ENCODE measurements around the gene SIGLEC5.

SIGLEC5 gene

GRCh38 chr19:51587264-51588191 is 42.7 kb downstream of the SIGLEC5 start:
- no peak for DNase-seq (ENCODE audit: low spot score)

- DNase-seq (ENCODE audit: low spot score): no peak
These were observed 43.4 kb downstream of the SIGLEC5 start for GRCh38 chr19:51586799-51587198.

- DNase-seq (ENCODE audit: low spot score): no peak
These were observed 44.0 kb downstream of the SIGLEC5 start for GRCh38 chr19:51586103-51586728.

- no peak for DNase-seq (ENCODE audit: low spot score)
These were observed 53.4 kb downstream of the SIGLEC5 start for GRCh38 chr19:51576850-51577249.

- peak; percentile 55 for DNase-seq (ENCODE audit: low spot score)
These were observed 56.9 kb downstream of the SIGLEC5 start for GRCh38 chr19:51573331-51573730.

- no peak for DNase-seq (ENCODE audit: low spot score)
These were observed 57.3 kb downstream of the SIGLEC5 start for GRCh38 chr19:51572908-51573307.

GRCh38 chr19:51572410-51572809 is 57.8 kb downstream of the SIGLEC5 start:
- peak; percentile 80 for DNase-seq (ENCODE audit: low spot score)

- peak; percentile 39 for DNase-seq (ENCODE audit: low spot score)
These were observed 58.6 kb downstream of the SIGLEC5 start for GRCh38 chr19:51571599-51571998.

- peak; percentile 95 for DNase-seq (ENCODE audit: low spot score)
These were observed 59.1 kb downstream of the SIGLEC5 start, which contains the start of gene ZNF175 for GRCh38 chr19:51570962-51571575. Gene ZNF175, plus strand, starts transcription at chr19:51571283. Its CDS starts 2,047 bp downstream, at chr19:51573330.

- peak; percentile 23 for DNase-seq (ENCODE audit: low spot score)
These were observed 61.7 kb downstream of the SIGLEC5 start for GRCh38 chr19:51568456-51568855.

- no peak for DNase-seq (ENCODE audit: low spot score)
These were observed 62.6 kb downstream of the SIGLEC5 start for GRCh38 chr19:51567583-51567982.

- no peak for DNase-seq (ENCODE audit: low spot score)
These were observed 63.6 kb downstream of the SIGLEC5 start for GRCh38 chr19:51566489-51567100.

GRCh38 chr19:51565583-51565982 is 64.6 kb downstream of the SIGLEC5 start:
- DNase-seq (ENCODE audit: low spot score): no peak

GRCh38 chr19:51564791-51565190 is 65.4 kb downstream of the SIGLEC5 start:
- peak; percentile 41 for DNase-seq (ENCODE audit: low spot score)
